Heart right ventricle (tissue), 16 donors: ENCODE measurements around the gene NAXD. TPM values are rescaled to one million over a fixed set of nuclear protein-coding genes. Genes with fewer than 3 reads are reported as not detected.

Source experiments
- ATAC-seq, 8 donors: fragments of 200-7000 bp; cut with Tn5 transposase; one replicate each; pipeline ENCODE4 v1.9.1; 2020; ENCODE audit warnings: mild to moderate bottlenecking in 8 of 8, moderate library complexity in 8 of 8, moderate number of reproducible peaks in 1 of 8
- DNase-seq, 2 donors: peaks; one replicate each; pipeline ENCODE4 v3.0.0-alpha.2; 2020
- H3K27ac ChIP-seq, 10 donors: fragments of 200-600 bp; sonication (generic) in 2 of 10; one replicate each; pipeline versions ENCODE4 v1.5.0 to v1.8.0; 2020 to 2022; ENCODE audit warnings: mild to moderate bottlenecking in 3 of 10
- H3K27me3 ChIP-seq, 7 donors: fragments of 200-600 bp; one replicate each; pipeline ENCODE4 v1.8.0; 2021 to 2022; ENCODE audit warnings: mild to moderate bottlenecking in 2 of 7
- H3K36me3 ChIP-seq, 9 donors: fragments of 200-600 bp; sonication (generic) in 1 of 9; one replicate each; pipeline versions ENCODE4 v1.5.0 to v1.8.0; 2020 to 2022; ENCODE audit warnings: mild to moderate bottlenecking in 2 of 9
- H3K4me1 ChIP-seq, 9 donors: fragments of 200-600 bp; sonication (generic) in 1 of 9; one replicate each; pipeline versions ENCODE4 v1.5.0 to v1.8.0; 2020 to 2022; ENCODE audit warnings: mild to moderate bottlenecking in 4 of 9
- H3K4me3 ChIP-seq, 10 donors: fragments of 200-600 bp; sonication (generic) in 2 of 10; one replicate each; pipeline versions ENCODE4 v1.5.0 to v1.8.0; 2020 to 2022; ENCODE audit warnings: mild to moderate bottlenecking in 7 of 10, moderate library complexity in 2 of 10
- H3K9me3 ChIP-seq, 11 donors: fragments of 200-600 bp in 10 of 11; sonication (generic) in 2 of 11; one replicate each; pipeline versions ENCODE4 v1.5.0 to v1.8.0; 2013 to 2022; ENCODE audit warnings: mild to moderate bottlenecking in 2 of 11, control low read depth in 1 of 11, moderate library complexity in 1 of 11
- CTCF ChIP-seq, 9 donors: fragments of 200-600 bp; sonication (generic) in 2 of 9; IDR thresholded peaks; one replicate each; pipeline versions ENCODE4 v1.5.0 to v1.8.0; 2021 to 2022; ENCODE audit warnings: antibody characterized with exemption in 9 of 9, mild to moderate bottlenecking in 5 of 9, moderate library complexity in 1 of 9
- WGBS, 2 donors: extraction: QIAGEN DNeasy Blood & Tissue Kit; methylation state at CpG; one replicate each; pipeline ENCODE4 v1.1.7; 2013; ENCODE audit warnings: inconsistent platforms in 1 of 2; 5-methylcytosine and 5-hydroxymethylcytosine counted together
- intact Hi-C, 10 donors: fragments of 100-400 bp; cut with DNase I; formaldehyde crosslinking; loops; one replicate each; pipeline versions ENCODE4 v1.11.1 to v1.14.2; 2022
- polyA plus RNA-seq, 2 donors: library from polyadenylated mRNA; stranded (reverse); fragments of 200-250 nt; gene quantifications; one replicate each; pipeline ENCODE4 v1.2.3, GENCODE V29; 2013
- total RNA-seq, 10 donors: library from RNA; stranded (reverse); fragmentation: NEBNext Ultra II Directional in 3 of 10; extraction: Animal tissue kit (Norgen Biotek cat#: 25700) in 3 of 10; gene quantifications; one replicate each; pipeline versions ENCODE4 v1.2.1 to v1.2.4, GENCODE V29; 2021 to 2023
- donor health status: Arrhythmogenic right ventricular cardiomyopathy.
- donor health status: ischemic (EF 13 %, LVEDD 7.1; RV severe dilation, severe dysfunction).
- donor health status: healthy with polysubstance abuse.
- donor health status: DM: no; HTN: yes; CAD: no.
- donor health status: DM: no; HTN: no; CAD: no.
- donor health status: ischemic (EF 25% LVEDD 6.9; RV normal size, moderate dysfunction).
- donor health status: ischemic (EF 25% LVEDD 5.7; RV mildly dilated, moderate dysfunction).
- donor health status: healthy.
- donor health status: DM: yes; HTN: yes; CAD: no.
- donor health status: Ischemic cardiomyopathy.
- donor health status: ischemic (EF 35%, LVEDD 5.7; RV mildly dilated, moderate dysfunction).
- donor health status: nonischemic (EF 11% LVEDD 7.7; RV severe dilation, severe dysfunction).
- donor health status: DM: yes; HTN: yes; CAD: no.
- donor health status: PGD.
- donor health status: ischemic (EF 29% LVEDD 5.4; RV normal size, mild dysfunction).
- donor health status: nonischemic (EF 23%, LVEDD 6.1; RV moderate dilation, normal function).

The NAXD gene
- total and polyA plus RNA-seq, 12 donors, result 22.1 to 43.4 (median 27.8) TPM

GRCh38 chr13:110589793-110590390, 25.5 kb upstream of the NAXD start:
- no peak for DNase-seq
- no peak for TF ChIP-seq CTCF (IDR thresholded peaks at IDR 0.05)
- Histone ChIP-seq H3K27ac (no peak overlapping the region), H3K36me3 (no peaks in the 10 kb centered on the region), H3K4me1 (no peaks in the 10 kb centered on the region), H3K9me3 (no peaks in the 10 kb centered on the region), H3K27me3 (no peaks in the 10 kb centered on the region), H3K4me3 (no peak overlapping the region)
- intact Hi-C loops, result loop anchor here in 7 of 10 donors (5.0 to 10.0 kb wide), 6 partner anchors 95 to 995 kb away; no protein-coding TSS in a partner anchor
- WGBS, 2 donors, result 65 to 74% methylated on average over 3 of the region's 3 CpGs
- ATAC-seq, result no peak

- TF ChIP-seq CTCF (IDR thresholded peaks at IDR 0.05), result no peak
- no peaks in the 10 kb centered on the region for H3K36me3 ChIP-seq
- ATAC-seq, result peak in 1 of 8 donors; percentile 34
- intact Hi-C loops, result loop anchor here in 7 of 10 donors (5.0 to 10.0 kb wide), 5 partner anchors 94 to 464 kb away; no protein-coding TSS in a partner anchor
- H3K27ac ChIP-seq, result no peak overlapping the region
- DNase-seq, result no peak
- H3K27me3 ChIP-seq, result no peaks in the 10 kb centered on the region
- 79 to 82% methylated on average over 6 of the region's 6 CpGs for WGBS, 2 donors
- H3K9me3 ChIP-seq, result no peaks in the 10 kb centered on the region
- no peak overlapping the region for H3K4me3 ChIP-seq
- no peaks in the 10 kb centered on the region for H3K4me1 ChIP-seq
Measured at GRCh38 chr13:110590577-110590976, 24.8 kb upstream of the NAXD start.

- Histone ChIP-seq H3K27ac (no peak overlapping the region), H3K9me3 (no peaks in the 10 kb centered on the region), H3K4me3 (no peak overlapping the region), H3K36me3 (no peaks in the 10 kb centered on the region), H3K4me1 (no peaks in the 10 kb centered on the region), H3K27me3 (no peaks in the 10 kb centered on the region)
- 80 to 82% methylated on average over 2 of the region's 2 CpGs for WGBS, 2 donors
- ATAC-seq (no peak), DNase-seq (no peak)
- no peak for TF ChIP-seq CTCF (IDR thresholded peaks at IDR 0.05)
- intact Hi-C loops, result loop anchor here (1.0 to 10.0 kb wide), 7 partner anchors 92 to 462 kb away; no protein-coding TSS in a partner anchor
Measured at GRCh38 chr13:110592665-110593064, 22.7 kb upstream of the NAXD start.

GRCh38 chr13:110593430-110594130, 21.8 kb upstream of the NAXD start:
- peak; percentile 36 to 79 (median 68) for TF ChIP-seq CTCF (IDR thresholded peaks at IDR 0.05)
- DNase-seq (no peak), ATAC-seq (peak; percentile 68 to 93 (median 86))
- Histone ChIP-seq H3K27ac (no peak overlapping the region), H3K4me3 (no peak overlapping the region), H3K4me1 (no peaks in the 10 kb centered on the region), H3K27me3 (no peaks in the 10 kb centered on the region), H3K9me3 (no peaks in the 10 kb centered on the region), H3K36me3 (no peaks in the 10 kb centered on the region)
- intact Hi-C loops, result loop anchor here (1.0 to 10.0 kb wide), 7 partner anchors 91 to 461 kb away; no protein-coding TSS in a partner anchor
- 43 to 47% methylated on average over 6 of the region's 6 CpGs for WGBS, 2 donors
